Measurements from ENCODE around the gene ACRV1.

DNA sequence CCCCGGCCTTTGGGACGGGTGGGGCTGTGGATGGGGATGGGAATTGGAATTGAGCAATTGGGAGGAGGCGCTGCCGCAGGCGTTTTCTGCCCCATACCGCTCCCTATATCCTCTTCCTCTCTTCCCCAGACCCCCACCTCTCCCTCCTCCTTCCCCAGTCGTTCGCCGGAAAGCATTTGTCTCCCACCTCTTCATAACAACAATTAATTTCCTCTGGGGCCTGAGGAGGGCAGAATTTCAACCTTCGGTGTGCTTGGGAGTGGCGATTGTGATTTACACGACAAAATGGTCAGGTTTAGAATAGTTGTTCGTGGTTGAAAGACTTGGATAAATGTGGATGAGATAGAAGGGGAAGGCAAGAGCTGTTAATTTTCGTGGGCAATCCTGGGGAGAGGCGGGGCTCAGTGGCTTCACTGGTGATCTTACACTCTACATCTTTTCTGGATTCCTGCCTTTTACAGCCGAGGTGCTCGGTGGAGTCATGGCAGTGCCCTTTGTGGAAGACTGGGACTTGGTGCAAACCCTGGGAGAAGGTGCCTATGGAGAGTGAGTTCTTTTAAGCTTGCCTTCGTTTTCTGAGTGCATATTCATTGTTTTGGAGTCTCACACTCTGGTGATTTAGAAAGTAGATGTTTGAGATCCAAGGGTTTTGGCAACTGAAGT is 54.2 kb downstream of the ACRV1 start:
- no peak for TF ChIP-seq EP300 (IDR thresholded peaks at IDR 0.05)
- TF ChIP-seq, protein P1, sequence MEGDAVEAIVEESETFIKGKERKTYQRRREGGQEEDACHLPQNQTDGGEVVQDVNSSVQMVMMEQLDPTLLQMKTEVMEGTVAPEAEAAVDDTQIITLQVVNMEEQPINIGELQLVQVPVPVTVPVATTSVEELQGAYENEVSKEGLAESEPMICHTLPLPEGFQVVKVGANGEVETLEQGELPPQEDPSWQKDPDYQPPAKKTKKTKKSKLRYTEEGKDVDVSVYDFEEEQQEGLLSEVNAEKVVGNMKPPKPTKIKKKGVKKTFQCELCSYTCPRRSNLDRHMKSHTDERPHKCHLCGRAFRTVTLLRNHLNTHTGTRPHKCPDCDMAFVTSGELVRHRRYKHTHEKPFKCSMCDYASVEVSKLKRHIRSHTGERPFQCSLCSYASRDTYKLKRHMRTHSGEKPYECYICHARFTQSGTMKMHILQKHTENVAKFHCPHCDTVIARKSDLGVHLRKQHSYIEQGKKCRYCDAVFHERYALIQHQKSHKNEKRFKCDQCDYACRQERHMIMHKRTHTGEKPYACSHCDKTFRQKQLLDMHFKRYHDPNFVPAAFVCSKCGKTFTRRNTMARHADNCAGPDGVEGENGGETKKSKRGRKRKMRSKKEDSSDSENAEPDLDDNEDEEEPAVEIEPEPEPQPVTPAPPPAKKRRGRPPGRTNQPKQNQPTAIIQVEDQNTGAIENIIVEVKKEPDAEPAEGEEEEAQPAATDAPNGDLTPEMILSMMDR (IDR thresholded peaks at IDR 0.05) = peak in 1 of 6 experiments; percentile 18
- TF ChIP-seq POLR2AphosphoS5 (IDR thresholded peaks at IDR 0.05) = no peak

Measured in upper lobe of left lung (tissue), 4 donors.